ENCODE measurements around the gene WNK2.

WNK2 gene

DNA sequence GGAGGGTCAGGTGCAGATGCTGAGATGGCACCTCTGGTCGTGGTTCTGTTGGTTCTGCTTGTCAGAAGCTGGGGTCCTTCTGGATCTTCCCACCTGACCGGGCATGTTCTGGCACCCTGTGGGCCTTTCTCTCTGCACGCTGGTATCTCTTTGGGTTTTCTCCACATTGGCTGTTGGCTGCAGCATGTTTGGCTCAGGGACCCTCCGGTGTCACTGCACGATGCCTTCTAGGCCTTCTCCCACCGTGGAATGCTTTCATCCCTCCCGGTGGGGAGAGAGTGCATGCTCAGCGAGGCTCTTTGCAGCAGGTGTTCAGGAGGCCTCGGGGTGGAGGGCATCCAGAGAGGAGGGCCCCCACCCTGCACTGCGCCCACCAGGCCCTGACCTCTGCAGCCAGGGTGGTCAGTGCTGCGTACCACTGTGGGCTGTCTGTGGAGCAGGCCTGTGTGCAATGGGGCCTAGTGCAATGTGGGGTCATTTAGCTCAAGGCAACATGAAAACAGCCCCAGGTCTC lies 119.4 kb downstream of the WNK2 start:
- H3K27me3 ChIP-seq (ENCODE audit: low read length): no peaks in the 10 kb centered on the region
- H4K20me1 ChIP-seq (ENCODE audit: low read depth, low read length): no peaks in the 10 kb centered on the region
- TF ChIP-seq, protein P1, sequence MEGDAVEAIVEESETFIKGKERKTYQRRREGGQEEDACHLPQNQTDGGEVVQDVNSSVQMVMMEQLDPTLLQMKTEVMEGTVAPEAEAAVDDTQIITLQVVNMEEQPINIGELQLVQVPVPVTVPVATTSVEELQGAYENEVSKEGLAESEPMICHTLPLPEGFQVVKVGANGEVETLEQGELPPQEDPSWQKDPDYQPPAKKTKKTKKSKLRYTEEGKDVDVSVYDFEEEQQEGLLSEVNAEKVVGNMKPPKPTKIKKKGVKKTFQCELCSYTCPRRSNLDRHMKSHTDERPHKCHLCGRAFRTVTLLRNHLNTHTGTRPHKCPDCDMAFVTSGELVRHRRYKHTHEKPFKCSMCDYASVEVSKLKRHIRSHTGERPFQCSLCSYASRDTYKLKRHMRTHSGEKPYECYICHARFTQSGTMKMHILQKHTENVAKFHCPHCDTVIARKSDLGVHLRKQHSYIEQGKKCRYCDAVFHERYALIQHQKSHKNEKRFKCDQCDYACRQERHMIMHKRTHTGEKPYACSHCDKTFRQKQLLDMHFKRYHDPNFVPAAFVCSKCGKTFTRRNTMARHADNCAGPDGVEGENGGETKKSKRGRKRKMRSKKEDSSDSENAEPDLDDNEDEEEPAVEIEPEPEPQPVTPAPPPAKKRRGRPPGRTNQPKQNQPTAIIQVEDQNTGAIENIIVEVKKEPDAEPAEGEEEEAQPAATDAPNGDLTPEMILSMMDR (IDR thresholded peaks at IDR 0.05; ENCODE audit: insufficient read depth, low read length, poor library complexity, severe bottlenecking): no peak
- TF ChIP-seq EZH2phosphoT487 (conservative IDR thresholded peaks at IDR 0.05; ENCODE audit: low read length): no peak
- H3K79me2 ChIP-seq (ENCODE audit: insufficient read depth, low read length): no peaks in the 10 kb centered on the region
- H3K9me2 ChIP-seq (replicated peaks; ENCODE audit: insufficient read depth, low read length): no peaks in the 10 kb centered on the region
- H2AFZ ChIP-seq (ENCODE audit: low read depth, low read length, severe bottlenecking): no peak overlapping the region
- no peaks in the 10 kb centered on the region for H3F3A ChIP-seq (ENCODE audit: insufficient read depth)
- H3K27ac ChIP-seq (ENCODE audit: low read depth, low read length): no peak overlapping the region
- no peak overlapping the region for H3K9ac ChIP-seq (ENCODE audit: low read length)
- no peak overlapping the region for H3K4me3 ChIP-seq (ENCODE audit: insufficient read depth, low read length, poor library complexity, severe bottlenecking)
- no peaks in the 10 kb centered on the region for H3K36me3 ChIP-seq (ENCODE audit: low read length)
- no peak overlapping the region for H3K4me2 ChIP-seq (ENCODE audit: low read depth, low read length, poor library complexity, severe bottlenecking)
- no peaks in the 10 kb centered on the region for H3K9me3 ChIP-seq (ENCODE audit: insufficient read depth, low read length)

DNA sequence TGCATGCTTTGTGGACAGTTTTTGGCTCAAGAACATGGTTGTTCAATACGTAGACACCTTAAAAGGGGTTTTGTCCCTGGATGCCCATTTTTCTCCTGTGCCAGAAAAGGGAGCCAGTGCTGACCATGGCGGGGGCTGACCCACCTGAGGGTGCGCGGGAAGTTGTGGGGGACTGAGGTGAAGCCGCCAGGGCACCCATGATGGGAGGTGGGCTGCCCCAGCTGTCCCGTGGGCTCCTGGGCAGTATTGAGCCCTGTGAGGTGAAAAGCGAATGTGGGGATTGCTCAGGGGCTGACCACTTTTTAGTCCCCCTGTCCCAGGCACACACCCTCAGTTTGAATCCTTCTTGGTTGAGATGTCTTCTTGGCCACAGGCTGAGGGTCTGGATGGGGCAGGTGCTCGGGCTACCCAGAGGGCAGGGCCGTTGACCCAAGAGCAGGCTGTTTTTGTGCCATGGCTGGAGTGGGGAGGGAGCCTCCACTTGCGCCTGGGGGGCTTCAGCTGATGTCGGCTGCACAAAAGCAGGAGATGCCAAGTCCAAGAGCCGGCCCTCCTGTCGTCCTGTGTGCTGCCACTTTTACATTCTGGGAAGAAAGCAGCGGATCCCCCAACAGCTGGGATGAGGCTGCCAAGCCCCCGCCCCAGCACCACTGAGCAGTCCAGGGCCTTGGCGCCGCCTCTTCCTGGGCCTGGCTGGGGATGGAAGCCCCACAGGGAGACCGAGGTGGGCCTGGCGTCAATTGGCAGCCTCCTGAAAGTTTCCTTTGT lies 120.1 kb downstream of the WNK2 start:
- Histone ChIP-seq H4K20me1 (ENCODE audit: low read depth, low read length) (no peaks in the 10 kb centered on the region), H2AFZ (ENCODE audit: low read depth, low read length, severe bottlenecking) (no peak overlapping the region), H3K4me2 (ENCODE audit: low read depth, low read length, poor library complexity, severe bottlenecking) (no peak overlapping the region), H3K4me3 (ENCODE audit: insufficient read depth, low read length, poor library complexity, severe bottlenecking) (no peak overlapping the region), H3K36me3 (ENCODE audit: low read length) (no peaks in the 10 kb centered on the region), H3K27ac (ENCODE audit: low read depth, low read length) (no peak overlapping the region), H3K9me2 (replicated peaks; ENCODE audit: insufficient read depth, low read length) (no peaks in the 10 kb centered on the region), H3F3A (ENCODE audit: insufficient read depth) (no peaks in the 10 kb centered on the region), H3K9ac (ENCODE audit: low read length) (no peak overlapping the region), H3K27me3 (ENCODE audit: low read length) (no peaks in the 10 kb centered on the region), H3K79me2 (ENCODE audit: insufficient read depth, low read length) (no peaks in the 10 kb centered on the region), H3K9me3 (ENCODE audit: insufficient read depth, low read length) (no peaks in the 10 kb centered on the region)
- TF ChIP-seq, protein P1 (IDR thresholded peaks at IDR 0.05; ENCODE audit: insufficient read depth, low read length, poor library complexity, severe bottlenecking): no peak
- no peak for TF ChIP-seq EZH2phosphoT487 (conservative IDR thresholded peaks at IDR 0.05; ENCODE audit: low read length)

DNA sequence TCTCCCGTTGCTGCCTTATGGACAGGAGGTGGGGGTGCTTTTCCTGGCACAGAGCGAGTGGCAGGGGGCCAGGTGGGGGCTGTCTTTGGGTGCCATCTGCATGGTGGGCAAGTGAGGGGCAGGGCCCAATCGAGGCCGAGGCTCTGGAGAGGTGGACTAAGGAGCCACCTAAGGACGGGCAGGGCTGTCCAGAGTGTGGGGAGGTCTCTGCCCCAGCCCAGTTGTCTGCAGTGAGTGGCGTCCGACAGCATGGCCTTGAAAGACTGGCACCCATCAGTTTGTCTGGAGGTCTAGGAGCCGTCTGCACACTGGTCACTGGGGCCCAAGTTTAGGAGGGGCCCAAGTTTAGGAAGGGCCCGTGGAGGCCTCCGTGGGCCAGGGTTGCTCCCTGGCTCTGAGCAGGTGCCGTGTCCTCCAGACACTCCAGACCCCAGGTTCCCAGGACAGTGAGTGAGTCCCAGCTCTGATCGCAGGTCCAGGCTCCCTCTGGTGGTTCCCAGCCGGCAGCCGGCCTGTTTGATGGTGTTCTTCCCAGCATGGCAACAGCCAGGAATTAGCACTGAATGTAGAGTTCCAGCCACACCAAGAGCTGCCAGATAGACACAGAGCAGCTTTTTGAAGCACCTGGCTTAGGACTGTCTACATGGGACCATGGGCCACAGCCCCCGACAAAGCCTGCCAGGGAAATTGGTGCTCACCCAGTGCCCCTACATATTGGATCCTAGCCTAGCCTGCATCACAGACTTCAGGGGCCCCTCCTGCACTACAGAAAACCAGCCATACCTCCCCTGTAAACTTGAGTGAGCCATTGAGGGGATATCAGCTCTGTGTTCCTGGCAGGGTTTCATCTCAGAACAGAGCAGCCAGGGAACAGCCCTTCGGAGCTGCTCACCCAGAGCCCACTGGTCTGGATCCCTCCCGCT lies 120.9 kb downstream of the WNK2 start:
- Histone ChIP-seq H4K20me1 (ENCODE audit: low read depth, low read length) (no peaks in the 10 kb centered on the region), H3K36me3 (ENCODE audit: low read length) (no peaks in the 10 kb centered on the region), H3F3A (ENCODE audit: insufficient read depth) (no peaks in the 10 kb centered on the region), H3K4me2 (ENCODE audit: low read depth, low read length, poor library complexity, severe bottlenecking) (no peak overlapping the region), H3K9me3 (ENCODE audit: insufficient read depth, low read length) (no peaks in the 10 kb centered on the region), H3K9me2 (replicated peaks; ENCODE audit: insufficient read depth, low read length) (no peaks in the 10 kb centered on the region), H3K27me3 (ENCODE audit: low read length) (no peaks in the 10 kb centered on the region), H3K79me2 (ENCODE audit: insufficient read depth, low read length) (no peaks in the 10 kb centered on the region), H2AFZ (ENCODE audit: low read depth, low read length, severe bottlenecking) (no peak overlapping the region), H3K9ac (ENCODE audit: low read length) (no peak overlapping the region), H3K27ac (ENCODE audit: low read depth, low read length) (no peak overlapping the region), H3K4me3 (ENCODE audit: insufficient read depth, low read length, poor library complexity, severe bottlenecking) (no peak overlapping the region)
- TF ChIP-seq EZH2phosphoT487 (conservative IDR thresholded peaks at IDR 0.05; ENCODE audit: low read length): no peak
- TF ChIP-seq, protein P1 (IDR thresholded peaks at IDR 0.05; ENCODE audit: insufficient read depth, low read length, poor library complexity, severe bottlenecking): peak; percentile 56
